CD4-positive, alpha-beta T cell (primary cell): Measurements from ENCODE around the gene PVALB. TPM values are rescaled to one million over a fixed set of nuclear protein-coding genes. Genes with fewer than 3 reads are reported as not detected.
A peak's percentile ranks its signal among the peaks of the same experiment; 100 is the strongest.

ENCODE experiments used
- ATAC-seq: fragments of 200-7000 bp; cut with Tn5 transposase; one replicate; pipeline ENCODE4 v1.10.0; 2022; ENCODE audit warnings: mild to moderate bottlenecking; ENCODE audit not compliant: poor library complexity
- CTCF ChIA-PET: fragments of 350-600 bp; sonication (Branson Sonifier 250); formaldehyde crosslinking; loops from one replicate; lab custom pipeline; 2021; ENCODE audit warnings: antibody characterized with exemption, inconsistent platforms; lab: Charles Lee
- POLR2A ChIA-PET: fragments of 350-600 bp; sonication (Branson Sonifier 250); formaldehyde crosslinking; loops from one replicate; lab custom pipeline; 2021; ENCODE audit warnings: antibody characterized with exemption, inconsistent platforms; lab: Charles Lee
- DNase-seq, 14 experiments: peaks; one replicate each; pipeline ENCODE4 v3.0.0-alpha.2; 2013 to 2020; ENCODE audit warnings: mixed read lengths in 2 of 14
- H3K27ac ChIP-seq, 2 donors: one replicate each; pipeline versions ENCODE4 v1.5.1 to v1.7.0; 2013; ENCODE audit warnings: low read length in 2 of 2, low read depth in 1 of 2, mild to moderate bottlenecking in 1 of 2
- H3K27me3 ChIP-seq, 2 experiments: 1 replicate in 1 of 2; 2 replicates in 1 of 2; pipeline versions ENCODE4 v1.6.1 to v1.7.0; 2013; ENCODE audit warnings: low read length in 2 of 2, control low read depth in 1 of 2, mild to moderate bottlenecking in 1 of 2, moderate library complexity in 1 of 2; ENCODE audit not compliant: insufficient read depth in 2 of 2, control insufficient read depth in 1 of 2
- H3K36me3 ChIP-seq: one replicate; pipeline ENCODE4 v1.6.1; 2013; ENCODE audit warnings: low read length, control low read depth; ENCODE audit not compliant: insufficient read depth
- H3K4me1 ChIP-seq: one replicate; pipeline ENCODE4 v1.6.1; 2013; ENCODE audit warnings: low read length, control low read depth; ENCODE audit not compliant: insufficient read depth
- H3K4me3 ChIP-seq: one replicate; pipeline ENCODE4 v1.5.1; 2013; ENCODE audit warnings: mild to moderate bottlenecking, low read length, moderate library complexity
- H3K9me3 ChIP-seq, 2 experiments: 1 replicate in 1 of 2; 2 replicates in 1 of 2; pipeline versions ENCODE4 v1.6.1 to v1.7.0; 2013; ENCODE audit warnings: low read length in 2 of 2, mild to moderate bottlenecking in 2 of 2, control low read depth in 1 of 2, moderate library complexity in 1 of 2; ENCODE audit not compliant: control insufficient read depth in 1 of 2, insufficient read depth in 1 of 2
- H3K27ac Mint-ChIP-seq: one replicate; pipeline ENCODE4 v1.8.0; 2020; ENCODE audit warnings: mixed read lengths
- H3K27me3 Mint-ChIP-seq: one replicate; pipeline ENCODE4 v1.8.0; 2021; ENCODE audit warnings: mixed read lengths
- H3K36me3 Mint-ChIP-seq: one replicate; pipeline ENCODE4 v1.8.0; 2021; ENCODE audit warnings: low read depth, mixed read lengths
- H3K4me1 Mint-ChIP-seq: one replicate; pipeline ENCODE4 v1.8.0; 2021; ENCODE audit warnings: low read depth, mixed read lengths
- H3K4me3 Mint-ChIP-seq: one replicate; pipeline ENCODE4 v1.8.0; 2020; ENCODE audit warnings: mild to moderate bottlenecking, mixed read lengths
- H3K9me3 Mint-ChIP-seq: one replicate; pipeline ENCODE4 v1.8.0; 2020; ENCODE audit warnings: mixed read lengths
- intact Hi-C, 2 experiments: fragments of 100-400 bp; cut with DNase I in 1 of 2; cut with micrococcal nuclease in 1 of 2; formaldehyde crosslinking; loops; one replicate each; pipeline versions ENCODE4 v1.15.1 to v1.9.0; 2023 to 2025; cut with DNase I, micrococcal nuclease
- total RNA-seq, 174 experiments: library from RNA in 2 of 174; stranded (reverse) in 2 of 174; gene quantifications; one replicate each; pipeline ENCODE4 v1.2.3 and lab custom pipeline; 2021 to 2026
- TF ChIP-seq, protein P1 (sequence below): fragments of 200-600 bp; IDR thresholded peaks from one replicate; pipeline ENCODE4 v1.8.0; 2022; ENCODE audit warnings: antibody characterized with exemption, mild to moderate bottlenecking

Gene PVALB
- total RNA-seq, 2 experiments from 2014 or later = not detected

DNA sequence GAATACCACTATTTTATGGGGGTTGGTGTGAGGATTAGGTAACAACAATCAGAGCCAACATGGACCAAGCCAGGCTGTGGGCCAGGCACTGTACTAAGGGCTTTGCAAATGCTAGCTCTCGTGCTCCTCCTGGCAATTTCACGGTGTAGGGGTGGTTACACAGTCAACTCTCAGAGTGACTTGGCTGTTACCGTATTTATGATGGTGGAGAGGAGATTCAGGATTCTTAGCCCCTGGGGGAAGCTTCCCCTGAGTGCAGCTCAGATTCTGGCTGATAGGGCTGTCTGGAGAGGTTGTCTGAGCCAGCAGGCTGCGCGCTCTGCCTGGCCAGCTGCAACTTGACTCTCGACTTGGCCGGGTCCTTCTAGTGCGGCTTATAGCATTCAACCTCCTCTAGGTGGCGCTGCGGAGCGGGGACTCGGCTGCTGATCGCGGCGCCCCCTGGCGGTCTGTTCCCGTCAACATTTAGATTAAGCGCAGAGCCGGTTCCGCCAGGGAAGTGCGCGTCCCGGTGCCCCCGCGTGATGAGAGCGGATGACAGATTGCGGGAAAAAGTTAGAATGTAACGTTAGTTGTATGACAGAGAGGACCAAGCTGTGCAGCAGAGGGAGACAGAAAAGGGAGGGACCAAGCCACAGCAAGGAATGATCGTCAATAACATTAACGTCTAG, 39.4 kb upstream of the PVALB start:
- H3K4me3 ChIP-seq = no peak overlapping the region
- peak overlapping the region; percentile 65 for H3K4me3 Mint-ChIP-seq
- intact Hi-C loops = loop anchor here (1.0 to 10.0 kb wide), 6 partner anchors 74 to 339 kb away; partner anchors contain the start of gene IFT27 (in 1 of the 2)
- ChIA-PET CTCF (interaction anchor here (0.5 to 2.0 kb wide), 27 partner anchors 9 to 479 kb away, joined by 3 to 30 read pairs (median 4); partner anchors contain the start of gene IFT27), POLR2A (interaction anchor here (0.6 to 1.4 kb wide), 2 partner anchors 32 to 80 kb away, joined by 3 to 7 read pairs; partner anchors contain the start of gene IFT27)
- H3K9me3 ChIP-seq = no peaks in the 10 kb centered on the region
- H3K27ac Mint-ChIP-seq = no peak overlapping the region
- DNase-seq = peak; percentile 84 to 99 (median 94)
- no peaks in the 10 kb centered on the region for H3K27me3 ChIP-seq
- peaks cover 5% of the 10 kb centered on the region for H3K27me3 Mint-ChIP-seq
- TF ChIP-seq, protein P1, sequence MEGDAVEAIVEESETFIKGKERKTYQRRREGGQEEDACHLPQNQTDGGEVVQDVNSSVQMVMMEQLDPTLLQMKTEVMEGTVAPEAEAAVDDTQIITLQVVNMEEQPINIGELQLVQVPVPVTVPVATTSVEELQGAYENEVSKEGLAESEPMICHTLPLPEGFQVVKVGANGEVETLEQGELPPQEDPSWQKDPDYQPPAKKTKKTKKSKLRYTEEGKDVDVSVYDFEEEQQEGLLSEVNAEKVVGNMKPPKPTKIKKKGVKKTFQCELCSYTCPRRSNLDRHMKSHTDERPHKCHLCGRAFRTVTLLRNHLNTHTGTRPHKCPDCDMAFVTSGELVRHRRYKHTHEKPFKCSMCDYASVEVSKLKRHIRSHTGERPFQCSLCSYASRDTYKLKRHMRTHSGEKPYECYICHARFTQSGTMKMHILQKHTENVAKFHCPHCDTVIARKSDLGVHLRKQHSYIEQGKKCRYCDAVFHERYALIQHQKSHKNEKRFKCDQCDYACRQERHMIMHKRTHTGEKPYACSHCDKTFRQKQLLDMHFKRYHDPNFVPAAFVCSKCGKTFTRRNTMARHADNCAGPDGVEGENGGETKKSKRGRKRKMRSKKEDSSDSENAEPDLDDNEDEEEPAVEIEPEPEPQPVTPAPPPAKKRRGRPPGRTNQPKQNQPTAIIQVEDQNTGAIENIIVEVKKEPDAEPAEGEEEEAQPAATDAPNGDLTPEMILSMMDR = peak; percentile 100
- no peaks in the 10 kb centered on the region for H3K9me3 Mint-ChIP-seq
- H3K27ac ChIP-seq = no peak overlapping the region
- H3K4me1 Mint-ChIP-seq = peaks cover 17% of the 10 kb centered on the region
- H3K4me1 ChIP-seq = peaks cover 32% of the 10 kb centered on the region
- no peaks in the 10 kb centered on the region for H3K36me3 Mint-ChIP-seq
- peak; percentile 71 for ATAC-seq
- H3K36me3 ChIP-seq = no peaks in the 10 kb centered on the region

- H3K36me3 ChIP-seq = no peaks in the 10 kb centered on the region
- no peak overlapping the region for H3K27ac Mint-ChIP-seq
- intact Hi-C loops = loop anchor here in 1 of 2 experiments (5.0 to 10.0 kb wide), 2 partner anchors 308 to 339 kb away; no protein-coding TSS in a partner anchor
- H3K9me3 ChIP-seq = no peaks in the 10 kb centered on the region
- H3K9me3 Mint-ChIP-seq = no peaks in the 10 kb centered on the region
- H3K4me3 Mint-ChIP-seq = no peak overlapping the region
- ATAC-seq (no peak), DNase-seq (no peak)
- no peaks in the 10 kb centered on the region for H3K27me3 ChIP-seq
- TF ChIP-seq, protein P1 = no peak
- H3K27ac ChIP-seq = no peak overlapping the region
- ChIA-PET POLR2A (no interaction called here), CTCF (interaction anchor here (0.8 to 2.0 kb wide), 5 partner anchors 13 to 121 kb away, joined by 4 to 30 read pairs (median 16); partner anchors contain the start of gene IFT27)
- peaks cover 5% of the 10 kb centered on the region for H3K27me3 Mint-ChIP-seq
- H3K36me3 Mint-ChIP-seq = no peaks in the 10 kb centered on the region
- H3K4me1 Mint-ChIP-seq = peaks cover 20% of the 10 kb centered on the region
- peaks cover 25% of the 10 kb centered on the region for H3K4me1 ChIP-seq
- no peak overlapping the region for H3K4me3 ChIP-seq
Observed at GRCh38 chr22:36855478-36855877, 38.6 kb upstream of the PVALB start.

- ATAC-seq = peak; percentile 92
- Histone ChIP-seq H3K27me3 (peaks cover 0 to 8% of the 10 kb centered on the region in 2 experiments), H3K9me3 (no peaks in the 10 kb centered on the region), H3K4me1 (peaks cover 20% of the 10 kb centered on the region), H3K4me3 (peak overlapping the region; percentile 34), H3K36me3 (no peaks in the 10 kb centered on the region), H3K27ac (no peak overlapping the region)
- intact Hi-C loops = loop anchor here in 1 of 2 experiments (10.0 kb wide), 1 partner anchor 341 kb away; no protein-coding TSS in a partner anchor
- H3K9me3 Mint-ChIP-seq = no peaks in the 10 kb centered on the region
- H3K27ac Mint-ChIP-seq = peak overlapping the region; percentile 79
- peaks cover 20% of the 10 kb centered on the region for H3K4me1 Mint-ChIP-seq
- DNase-seq = peak; percentile 78 to 91 (median 88)
- peaks cover 16% of the 10 kb centered on the region for H3K27me3 Mint-ChIP-seq
- ChIA-PET CTCF (interaction anchor here (0.7 to 2.3 kb wide), 8 partner anchors 8 to 363 kb away, joined by 3 to 16 read pairs (median 6); partner anchors contain the start of gene IFT27), POLR2A (interaction anchor here (3.3 kb wide), 1 partner anchor 78 kb away, joined by 16 read pairs; the partner anchor contains the start of gene IFT27)
- H3K36me3 Mint-ChIP-seq = no peaks in the 10 kb centered on the region
- TF ChIP-seq, protein P1 = peak; percentile 66
- peak overlapping the region; percentile 80 for H3K4me3 Mint-ChIP-seq
Observed at GRCh38 chr22:36853407-36854099, 36.7 kb upstream of the PVALB start.
